Measurements from ENCODE around the gene RBBP8.

DNA sequence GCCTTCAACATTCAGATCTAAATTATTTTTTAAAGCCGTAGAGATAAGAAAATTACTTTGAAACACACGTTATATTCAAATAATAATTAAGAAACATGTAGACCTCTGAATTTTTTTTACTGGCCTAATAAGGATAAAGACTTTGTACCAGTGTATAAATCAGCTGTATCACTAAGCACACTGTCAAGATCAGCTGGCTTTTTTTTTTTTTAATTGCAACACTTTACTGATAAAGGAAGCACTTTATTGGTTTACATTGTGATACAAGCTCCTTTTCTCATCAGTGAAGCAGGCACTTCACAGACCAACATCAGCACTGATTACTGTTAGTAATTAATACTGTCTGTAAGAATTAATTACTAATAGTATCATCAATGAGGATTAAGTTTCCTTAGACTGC, 88.5 kb downstream of the RBBP8 start:
- TF ChIP-seq EZH2 (IDR thresholded peaks at IDR 0.05; ENCODE audit: insufficient read depth, poor library complexity, severe bottlenecking): no peak
- no peak for TF ChIP-seq EZH2phosphoT487 (IDR thresholded peaks at IDR 0.05; ENCODE audit: insufficient read depth, low read depth)

Measured in GM23248 (cell line).